ENCODE data around the gene DTNB. TPM values are rescaled to one million over a fixed set of nuclear protein-coding genes. Genes with fewer than 3 reads are reported as not detected.

DTNB gene
- total and polyA plus RNA-seq, 2 donors (not counting 3 experiments of a cell fraction or from before 2014, with no cell fraction given) = 11.5 to 17.0 TPM

DNA sequence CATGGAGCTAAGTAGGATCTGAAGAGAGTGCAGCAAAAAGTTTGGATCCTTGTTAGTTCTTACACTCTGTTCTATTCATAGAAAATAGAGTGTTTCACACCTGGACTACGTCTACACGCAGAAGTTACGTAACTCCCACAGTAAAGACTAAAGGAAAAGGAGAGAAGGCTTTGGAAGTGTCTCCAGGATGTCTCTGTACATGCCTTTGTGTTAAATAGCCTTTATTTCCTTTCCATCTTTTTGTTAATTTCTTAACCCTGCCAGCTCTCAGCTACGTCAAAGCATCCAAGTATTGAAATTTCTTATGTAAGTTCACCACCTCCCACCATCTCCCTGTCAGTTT is 8.4 kb downstream of the DTNB start:
- Histone ChIP-seq H3K4me2 (ENCODE audit: insufficient read depth, low read length) (no peak overlapping the region), H3K9me3 (replicated peaks; ENCODE audit: control insufficient read depth, insufficient read depth, low read length) (no peaks in the 10 kb centered on the region), H3K27me3 (ENCODE audit: control insufficient read depth in 2 of 2, insufficient read depth in 2 of 2, low read length in 2 of 2) (no peaks in the 10 kb centered on the region), H3K27ac (ENCODE audit: insufficient read depth, low read depth, low read length) (no peak overlapping the region), H3K9me1 (replicated peaks; ENCODE audit: control insufficient read depth, extremely low read depth, insufficient read depth, low read length) (no peaks in the 10 kb centered on the region), H3K9ac (replicated peaks; ENCODE audit: extremely low read depth, insufficient read depth, low read length) (no peak overlapping the region), H3K4me1 (ENCODE audit: control insufficient read depth, extremely low read depth, insufficient read depth, low read length) (peaks cover 4% of the 10 kb centered on the region), H4K20me1 (replicated peaks; ENCODE audit: control insufficient read depth, extremely low read depth, insufficient read depth, low read length) (no peaks in the 10 kb centered on the region), H2AFZ (ENCODE audit: low read depth, low read length) (no peak overlapping the region), H3K79me2 (ENCODE audit: control insufficient read depth, insufficient read depth, low read length) (no peaks in the 10 kb centered on the region), H3K4me3 (replicated peaks in 1 of 3; ENCODE audit: insufficient read depth in 1 of 3, low read depth in 1 of 3, low read length in 3 of 3) (no peak overlapping the region), H3K36me3 (ENCODE audit: control insufficient read depth in 2 of 2, extremely low read depth in 1 of 2, insufficient read depth in 2 of 2, low read length in 2 of 2) (no peaks in the 10 kb centered on the region)
- intact Hi-C loops (cut with micrococcal nuclease) = loop anchor here (1.0 to 5.0 kb wide), 3 partner anchors 58 to 288 kb away; no protein-coding TSS in a partner anchor
- dilution Hi-C loops (cut with MboI; ENCODE audit: extremely low pct_ligation_motif_present, low sequenced_read_pairs) = no loop called here
- DNase-seq (ENCODE audit: low read depth, low spot score) (no peak), FAIRE-seq (no peak)
- ChIA-PET POLR2A (interaction anchor here (0.7 kb wide), 1 partner anchor 256 kb away, joined by 4 read pairs; no protein-coding TSS in a partner anchor), CTCF (interaction anchor here (0.6 to 8.1 kb wide), 51 partner anchors 8 to 469 kb away, joined by 3 to 561 read pairs (median 4); partner anchors contain the start of gene DTNB)
- TF ChIP-seq GATA2 (IDR thresholded peaks at IDR 0.05; ENCODE audit: insufficient read depth, insufficient read length, low read depth, low read length) (no peak), MYC (IDR thresholded peaks at IDR 0.05; ENCODE audit: low read depth, low read length) (no peak)
- TF ChIP-seq, protein P1, sequence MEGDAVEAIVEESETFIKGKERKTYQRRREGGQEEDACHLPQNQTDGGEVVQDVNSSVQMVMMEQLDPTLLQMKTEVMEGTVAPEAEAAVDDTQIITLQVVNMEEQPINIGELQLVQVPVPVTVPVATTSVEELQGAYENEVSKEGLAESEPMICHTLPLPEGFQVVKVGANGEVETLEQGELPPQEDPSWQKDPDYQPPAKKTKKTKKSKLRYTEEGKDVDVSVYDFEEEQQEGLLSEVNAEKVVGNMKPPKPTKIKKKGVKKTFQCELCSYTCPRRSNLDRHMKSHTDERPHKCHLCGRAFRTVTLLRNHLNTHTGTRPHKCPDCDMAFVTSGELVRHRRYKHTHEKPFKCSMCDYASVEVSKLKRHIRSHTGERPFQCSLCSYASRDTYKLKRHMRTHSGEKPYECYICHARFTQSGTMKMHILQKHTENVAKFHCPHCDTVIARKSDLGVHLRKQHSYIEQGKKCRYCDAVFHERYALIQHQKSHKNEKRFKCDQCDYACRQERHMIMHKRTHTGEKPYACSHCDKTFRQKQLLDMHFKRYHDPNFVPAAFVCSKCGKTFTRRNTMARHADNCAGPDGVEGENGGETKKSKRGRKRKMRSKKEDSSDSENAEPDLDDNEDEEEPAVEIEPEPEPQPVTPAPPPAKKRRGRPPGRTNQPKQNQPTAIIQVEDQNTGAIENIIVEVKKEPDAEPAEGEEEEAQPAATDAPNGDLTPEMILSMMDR (IDR thresholded peaks at IDR 0.05; ENCODE audit: extremely low read depth in 1 of 2, insufficient read depth in 1 of 2, low read depth in 1 of 2, low read length in 2 of 2) = no peak
- TF ChIP-seq, protein P2, sequence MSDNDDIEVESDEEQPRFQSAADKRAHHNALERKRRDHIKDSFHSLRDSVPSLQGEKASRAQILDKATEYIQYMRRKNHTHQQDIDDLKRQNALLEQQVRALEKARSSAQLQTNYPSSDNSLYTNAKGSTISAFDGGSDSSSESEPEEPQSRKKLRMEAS (IDR thresholded peaks at IDR 0.05; ENCODE audit: insufficient read depth, insufficient read length) = no peak
- no TSS peak for BruUV-seq (replicated peaks)
